RCC 7860 (cell line): ENCODE results near the gene C6orf163.
"Not testable (repeated sequence)": the region's sequence is repeated elsewhere in the genome, so short reads cannot be mapped to it uniquely, and the experiment has no call there.

ENCODE experiments used
- DNase-seq: peaks from one replicate; pipeline ENCODE4 v3.0.0-alpha.2; 2015; ENCODE audit warnings: low spot score
- FAIRE-seq: peaks from 2 replicates; lab custom pipeline; 2012; peaks lifted over from hg19 to GRCh38; lab: Jason Lieb, UNC

Gene C6orf163

GRCh38 chr6:87344731-87345130, at the start of gene C6orf163:
Gene C6orf163, plus strand, starts transcription at chr6:87344813. Its CDS starts 287 bp downstream, at chr6:87345100.
- DNase-seq (no peak), FAIRE-seq (no peak)

DNA sequence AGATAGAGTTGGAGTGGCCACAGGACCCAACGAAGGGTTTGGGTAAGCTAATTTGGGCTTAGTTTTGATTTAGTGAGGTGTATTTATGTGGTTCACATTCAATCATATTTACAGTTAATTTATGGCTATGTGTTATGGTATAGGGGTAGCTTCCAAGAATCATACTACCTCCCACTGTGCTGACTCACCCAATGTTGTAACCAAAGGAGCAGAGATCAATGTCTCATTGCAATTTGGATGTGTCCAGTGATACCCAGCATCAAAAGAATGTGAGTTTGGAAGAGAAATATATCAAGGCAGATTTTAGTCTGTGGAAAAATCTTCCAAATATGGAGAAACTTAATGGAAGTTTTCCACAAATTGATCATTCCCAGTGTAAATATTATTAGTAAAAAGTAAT, 47.5 kb upstream of the C6orf163 start:
- no peak for FAIRE-seq
- no peak for DNase-seq

- FAIRE-seq, DNase-seq: not testable (repeated sequence)
Observed at GRCh38 chr6:87301277-87301676, 43.3 kb upstream of the C6orf163 start.

- DNase-seq (peak; percentile 46), FAIRE-seq (no peak)
Observed at GRCh38 chr6:87308970-87309369, 35.6 kb upstream of the C6orf163 start.

GRCh38 chr6:87312860-87313259, 31.8 kb upstream of the C6orf163 start:
- FAIRE-seq: no peak
- no peak for DNase-seq

DNA sequence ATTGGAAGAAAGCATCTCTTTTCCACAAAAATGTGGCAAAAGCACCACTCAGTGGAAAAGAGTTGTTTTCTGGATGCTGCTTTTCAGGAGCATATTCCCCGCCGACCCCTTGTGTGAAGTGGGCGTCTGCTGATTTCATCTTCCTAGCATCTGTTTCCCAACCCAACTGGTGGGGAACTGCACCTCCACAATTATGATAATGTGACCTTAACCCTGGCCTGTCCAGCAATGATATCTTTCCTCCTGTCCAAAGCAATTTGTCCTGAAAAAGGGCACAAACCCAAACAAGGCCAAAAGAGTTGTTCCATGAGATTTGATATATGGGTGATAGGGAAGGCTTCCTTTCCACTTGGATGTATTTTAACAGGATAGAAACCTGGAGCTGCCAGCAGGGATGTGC, 29.5 kb upstream of the C6orf163 start:
- DNase-seq: no peak
- FAIRE-seq: no peak

DNA sequence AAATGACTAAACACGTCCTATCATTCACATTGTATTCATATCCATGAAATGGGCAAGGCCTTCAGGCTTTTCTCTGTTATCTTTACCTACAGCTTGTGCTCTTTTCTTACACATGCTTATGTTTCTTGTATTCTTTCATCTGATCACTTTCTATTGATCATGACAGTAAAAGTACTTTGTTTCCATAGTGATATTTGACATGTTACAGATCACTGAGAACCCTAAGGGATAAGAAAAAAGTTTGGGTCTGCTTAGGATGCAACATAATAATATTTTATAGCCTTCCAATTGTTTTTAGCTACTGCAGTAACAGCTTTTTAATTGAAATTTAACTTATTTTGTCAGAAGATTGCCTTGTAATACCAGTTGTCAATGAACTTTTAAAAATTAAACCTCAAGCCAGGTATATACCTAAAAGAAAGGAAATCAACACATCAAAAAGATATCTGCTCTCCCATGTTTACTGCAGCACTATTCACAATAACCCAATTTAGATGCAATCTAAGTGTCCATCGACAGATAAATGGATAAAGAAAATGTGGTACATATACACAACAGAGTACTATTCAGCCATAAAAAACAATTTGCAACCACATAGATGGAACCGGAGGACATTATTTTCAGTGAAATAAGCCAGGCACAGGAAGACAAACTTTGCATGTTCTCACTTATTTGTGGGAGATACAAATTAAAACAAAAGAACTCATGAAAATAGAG, 25.2 kb upstream of the C6orf163 start:
- DNase-seq: no peak
- FAIRE-seq: no peak

DNA sequence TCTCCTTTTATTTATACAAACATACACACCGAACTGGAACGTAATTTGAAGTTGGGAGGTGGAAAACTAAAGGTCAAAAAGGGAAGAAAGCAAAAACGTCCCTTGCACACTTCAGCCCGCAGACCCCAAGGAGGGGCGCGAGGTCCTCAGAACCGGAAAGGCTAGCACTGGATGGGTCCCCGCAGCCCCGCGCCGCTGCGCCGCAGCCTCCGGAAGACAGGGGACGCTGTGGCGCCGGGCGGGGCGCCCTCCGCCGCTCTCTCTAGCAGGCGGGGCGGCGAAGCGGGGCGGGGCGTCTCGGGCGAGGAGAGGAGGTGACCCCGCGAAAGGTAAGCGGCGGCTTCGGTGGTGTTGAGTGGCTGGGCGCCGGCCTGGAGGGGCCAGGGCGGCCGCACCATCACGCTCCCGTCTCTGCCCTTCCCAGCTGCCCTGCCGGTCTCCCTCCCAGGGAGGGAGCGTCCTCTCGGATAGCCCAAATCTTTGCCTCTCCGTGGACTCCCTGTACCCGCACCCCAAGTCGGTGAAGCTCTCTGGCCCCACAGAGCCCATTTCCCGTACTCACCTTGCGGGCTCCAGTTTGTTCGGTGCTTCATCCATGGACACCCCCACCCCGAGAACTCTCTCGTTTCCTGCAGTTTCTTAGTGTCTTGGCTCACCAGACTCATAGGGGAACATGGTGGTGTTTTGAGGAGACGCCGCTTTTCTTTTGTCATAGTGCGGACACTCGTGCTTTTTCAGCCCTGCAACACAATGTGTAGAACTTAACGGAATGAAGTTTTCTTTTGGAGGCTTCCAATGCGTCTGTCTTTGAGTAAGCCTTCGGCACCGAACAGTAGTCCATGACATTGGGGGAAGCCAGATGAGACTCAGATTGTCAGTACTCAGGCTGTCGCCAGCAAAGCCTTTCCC, 22.1 kb upstream of the C6orf163 start, which contains the start of gene SMIM8:
Gene SMIM8, plus strand, starts transcription at position 285 of the 909 bp plus-strand sequence. CDS start 14,444 bp downstream, outside the sequence.
- no peak for FAIRE-seq
- peak; percentile 32 for DNase-seq

DNA sequence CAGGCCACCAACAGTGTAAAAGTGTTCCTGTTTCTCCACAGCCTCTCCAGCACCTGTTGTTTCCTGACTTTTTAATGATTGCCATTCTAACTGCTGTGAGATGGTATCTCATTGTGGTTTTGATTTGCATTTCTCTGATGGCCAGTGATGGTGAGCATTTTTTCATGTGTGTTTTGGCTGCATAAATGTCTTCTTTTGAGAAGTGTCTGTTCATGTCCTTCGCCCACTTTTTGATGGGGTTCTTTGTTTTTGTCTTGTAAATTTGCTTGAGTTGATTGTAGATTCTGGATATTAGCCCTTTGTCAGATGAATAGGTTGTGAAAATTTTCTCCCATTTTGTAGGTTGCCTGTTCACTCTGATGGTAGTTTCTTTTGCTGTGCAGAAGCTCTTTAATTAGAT, 20.7 kb upstream of the C6orf163 start:
- DNase-seq, FAIRE-seq: not testable (repeated sequence)

DNA sequence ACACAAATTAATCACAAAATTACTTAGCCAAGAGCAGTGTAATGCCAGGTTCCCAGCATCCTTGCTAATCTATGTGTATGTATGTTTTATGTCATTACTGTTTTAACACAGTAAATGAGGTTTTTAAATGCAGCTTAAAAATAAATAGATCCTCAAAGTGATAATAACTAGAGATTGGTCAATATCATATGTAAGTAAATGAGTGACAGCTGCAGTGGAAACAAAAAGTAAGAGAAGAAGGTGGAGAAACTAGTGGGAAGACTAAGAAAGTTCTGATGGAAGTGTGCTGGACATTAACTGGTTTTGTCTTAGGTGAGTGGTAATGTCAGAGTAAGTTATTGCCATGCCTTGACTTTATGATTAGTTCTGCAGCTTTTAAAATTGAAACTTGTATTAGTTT, 13.7 kb upstream of the C6orf163 start:
- FAIRE-seq: no peak
- no peak for DNase-seq

DNA sequence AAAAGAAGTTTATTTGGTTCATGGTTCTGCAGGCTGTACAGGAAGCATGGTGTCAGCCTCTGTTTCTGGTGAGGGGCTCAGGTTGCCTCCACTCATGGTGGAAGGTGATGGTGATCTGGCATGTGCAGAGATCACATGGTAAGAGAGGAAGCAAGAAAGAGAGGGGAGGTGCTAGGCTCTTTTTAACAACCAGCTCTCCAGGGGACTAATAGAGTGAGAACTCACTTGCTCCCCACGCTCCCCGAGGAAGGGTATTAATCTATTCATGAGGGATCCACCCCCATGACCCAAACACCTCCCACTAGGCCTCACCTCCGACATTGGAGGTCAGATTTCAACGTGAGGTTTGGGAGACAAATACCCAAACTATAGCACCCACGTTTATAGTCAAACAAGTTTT, 11.6 kb upstream of the C6orf163 start:
- no peak for FAIRE-seq
- no peak for DNase-seq

DNA sequence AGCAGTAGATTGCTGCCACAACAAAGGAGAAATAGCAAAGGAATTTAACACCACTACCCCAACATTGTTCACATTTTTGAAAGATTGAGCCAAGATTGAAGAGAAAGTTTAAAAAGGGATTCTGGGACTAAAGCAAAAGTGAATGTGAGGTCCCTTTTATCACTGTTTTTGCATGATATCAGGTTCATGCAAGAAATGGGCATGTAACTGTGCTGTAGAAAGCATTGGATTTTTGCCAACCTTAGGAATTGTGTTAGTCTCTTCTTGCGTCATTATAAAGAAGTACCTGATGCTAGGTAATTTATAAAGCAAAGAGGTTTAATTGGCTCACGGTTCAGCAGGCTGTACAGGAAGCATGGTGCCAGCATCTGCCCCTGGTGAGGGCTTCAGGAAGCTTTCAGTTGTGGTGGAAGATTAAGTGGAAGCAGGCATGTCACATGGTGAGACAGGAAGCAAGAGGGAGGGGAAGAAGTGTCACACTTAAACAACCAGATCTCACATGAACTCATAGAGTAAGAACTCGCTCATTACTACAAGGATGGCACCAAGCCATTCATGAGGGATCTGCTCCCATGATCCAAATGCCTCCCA, 10.9 kb upstream of the C6orf163 start:
- no peak for FAIRE-seq
- no peak for DNase-seq

DNA sequence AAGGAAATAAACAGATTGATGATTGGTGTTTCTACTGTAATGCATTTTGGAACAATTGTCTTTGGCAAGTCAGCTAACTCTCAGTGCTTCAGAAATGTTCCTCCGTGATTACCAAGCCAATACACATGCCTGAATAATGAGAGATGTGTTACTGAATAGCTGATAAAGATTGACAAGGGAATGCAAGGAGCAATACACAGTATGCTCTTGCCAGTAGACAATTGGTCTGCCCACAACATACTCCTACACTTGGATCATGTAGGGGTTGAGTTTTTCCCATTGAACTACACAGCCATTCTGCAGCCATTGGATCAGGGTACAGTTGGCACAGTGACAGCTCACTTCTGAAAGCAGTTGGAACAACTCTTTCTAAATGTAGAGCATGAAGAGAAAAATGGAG, 9.9 kb upstream of the C6orf163 start:
- DNase-seq (no peak), FAIRE-seq (no peak)

GRCh38 chr6:87336367-87336766, 8.2 kb upstream of the C6orf163 start:
- no peak for FAIRE-seq
- no peak for DNase-seq

DNA sequence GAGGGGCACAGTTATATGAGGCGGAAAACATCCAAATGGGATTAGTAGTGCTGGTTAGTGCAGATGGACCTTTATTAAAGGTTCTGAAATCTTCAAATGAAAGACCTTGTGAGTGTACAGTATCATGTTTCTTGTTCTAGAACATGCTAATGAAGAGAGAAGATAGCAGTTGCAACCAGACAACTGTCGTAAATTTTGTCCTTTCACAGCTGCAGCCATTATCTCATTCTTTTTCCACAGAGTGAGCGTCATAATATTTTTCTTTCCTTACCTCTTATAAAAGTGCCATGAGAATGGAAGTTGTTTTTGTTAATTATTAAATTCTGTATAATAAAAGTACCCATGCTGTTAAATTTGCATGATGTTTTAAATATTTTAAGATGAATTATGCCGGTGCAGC, 4.4 kb upstream of the C6orf163 start:
- DNase-seq (no peak), FAIRE-seq (no peak)

DNA sequence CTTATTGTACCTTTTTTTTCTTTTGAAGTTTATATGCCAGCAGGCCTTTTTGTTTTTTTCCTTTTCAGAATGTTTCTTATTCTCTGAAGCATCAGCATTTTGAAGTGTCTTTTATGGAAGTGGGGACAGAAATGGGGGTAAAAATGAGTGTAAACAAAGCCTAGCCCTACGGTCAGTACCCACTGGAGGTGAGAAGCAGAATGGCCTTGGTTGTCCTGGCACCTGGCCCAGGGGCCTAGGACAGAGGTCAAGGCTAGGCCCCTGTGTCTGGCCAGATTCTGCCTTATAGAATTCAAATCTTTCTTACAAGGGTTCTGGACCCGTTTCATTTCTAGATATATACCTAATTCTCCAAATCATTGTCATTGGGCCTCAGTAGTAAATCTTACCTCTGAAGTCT, 3.5 kb upstream of the C6orf163 start:
- FAIRE-seq (no peak), DNase-seq (no peak)

GRCh38 chr6:87341899-87342298, 2.7 kb upstream of the C6orf163 start:
- FAIRE-seq: no peak
- no peak for DNase-seq

DNA sequence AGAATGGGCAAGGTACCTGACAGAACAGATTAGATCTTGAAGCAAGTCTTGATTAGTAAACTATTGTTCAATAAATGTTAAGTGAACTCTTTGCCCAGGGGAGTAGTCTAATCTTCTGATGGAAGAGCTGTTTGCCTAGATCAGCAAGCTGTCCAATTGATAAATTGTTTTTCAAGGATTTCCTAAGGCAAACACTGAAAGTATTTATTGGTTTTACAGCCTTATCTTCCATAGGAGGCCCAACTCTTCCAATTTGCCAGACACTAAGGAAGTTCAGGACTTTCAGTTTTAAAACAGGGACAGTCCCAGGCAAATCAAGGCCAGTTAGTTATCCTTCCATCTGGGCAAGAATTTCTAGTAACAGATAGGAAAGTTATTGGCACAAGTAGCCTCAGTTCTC, 1.8 kb upstream of the C6orf163 start:
- FAIRE-seq (no peak), DNase-seq (no peak)

DNA sequence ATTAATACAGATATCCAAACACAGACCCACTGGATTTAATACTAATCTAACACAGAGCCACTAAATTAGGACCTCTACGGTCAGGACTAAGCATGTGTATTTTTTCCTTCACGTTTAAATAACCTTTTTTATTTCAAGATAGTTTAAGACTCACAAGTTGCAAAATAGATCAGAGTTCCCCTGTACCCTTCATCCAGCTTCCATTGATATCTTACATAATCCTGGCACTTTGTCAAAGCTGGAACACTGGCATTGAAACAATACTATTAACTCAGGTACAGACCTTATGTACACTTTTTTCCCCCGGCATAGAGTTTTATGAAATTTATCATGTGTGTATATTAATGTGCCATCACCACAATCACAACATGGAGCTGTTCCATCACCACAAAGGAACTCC, 2.1 kb downstream of the C6orf163 start:
- FAIRE-seq (no peak), DNase-seq (no peak)

DNA sequence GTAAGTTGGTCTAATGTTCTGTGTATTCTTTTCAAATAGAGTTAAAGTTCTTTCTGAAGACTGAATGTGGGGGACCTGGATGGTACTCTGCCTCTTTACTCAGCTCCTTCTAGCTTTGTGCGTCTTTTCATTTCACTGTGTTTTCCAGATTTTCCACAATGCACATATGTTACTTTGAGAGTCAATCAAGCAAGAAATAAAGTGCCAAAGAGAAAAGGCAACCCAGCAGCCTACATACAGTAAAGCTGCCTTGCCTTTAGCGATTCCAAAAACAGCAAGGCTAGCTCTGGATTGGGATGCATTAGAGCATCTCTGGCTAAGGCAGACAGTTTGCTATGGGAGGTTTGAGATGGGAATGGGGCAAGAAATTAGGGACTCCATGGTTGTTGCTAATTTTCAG, 5.3 kb downstream of the C6orf163 start:
- DNase-seq (no peak), FAIRE-seq (no peak)

- DNase-seq (no peak), FAIRE-seq (no peak)
Observed at GRCh38 chr6:87350516-87350915, 5.9 kb downstream of the C6orf163 start.

- DNase-seq (no peak), FAIRE-seq (no peak)
Observed at GRCh38 chr6:87351583-87351982, 7.0 kb downstream of the C6orf163 start.
